BE2C (cell line): ENCODE results near the gene C4B.
"Not testable (repeated sequence)": the region's sequence is repeated elsewhere in the genome, so short reads cannot be mapped to it uniquely, and the experiment has no call there.

Source experiments
- DNase-seq: peaks from one replicate; pipeline ENCODE4 v3.0.0-alpha.2; 2020
- H3K27me3 ChIP-seq: fragments of 250-450 bp; sonication (Bioruptor Pico); 2 replicates; pipeline ENCODE4 v1.5.1; 2020; ENCODE audit warnings: mild to moderate bottlenecking
- H3K36me3 ChIP-seq: fragments of 250-450 bp; sonication (Bioruptor Pico); 2 replicates; pipeline ENCODE4 v1.5.1; 2020; ENCODE audit warnings: mild to moderate bottlenecking
- H3K4me1 ChIP-seq: fragments of 250-450 bp; sonication (Bioruptor Pico); 2 replicates; pipeline ENCODE4 v1.5.1; 2020
- H3K4me3 ChIP-seq: 2 replicates; pipeline ENCODE4 v1.5.1; 2011; ENCODE audit warnings: low read depth, low read length
- H3K9me3 ChIP-seq: fragments of 250-450 bp; sonication (Bioruptor Pico); 2 replicates; pipeline ENCODE4 v1.5.1; 2020
- CTCF ChIP-seq: IDR thresholded peaks from 2 replicates; pipeline ENCODE4 v1.5.1; 2012; ENCODE audit warnings: mild to moderate bottlenecking, low read depth, low read length

The C4B gene

GRCh38 chr6:32045811-32046449 lies 31.3 kb downstream of the C4B start:
- no peak for DNase-seq
- TF ChIP-seq CTCF: no peak
- Histone ChIP-seq H3K4me3 (no peak overlapping the region), H3K4me1 (no peaks in the 10 kb centered on the region), H3K9me3 (no peaks in the 10 kb centered on the region), H3K36me3 (no peaks in the 10 kb centered on the region), H3K27me3 (no peaks in the 10 kb centered on the region)

- no peak for TF ChIP-seq CTCF
- no peaks in the 10 kb centered on the region for H3K27me3 ChIP-seq
These were observed 32.0 kb downstream of the C4B start for GRCh38 chr6:32046450-32047083.

GRCh38 chr6:32047084-32047478 lies 32.5 kb downstream of the C4B start:
- Histone ChIP-seq H3K4me1 (no peaks in the 10 kb centered on the region), H3K9me3 (no peaks in the 10 kb centered on the region), H3K4me3 (no peak overlapping the region), H3K27me3 (no peaks in the 10 kb centered on the region), H3K36me3 (no peaks in the 10 kb centered on the region)
- TF ChIP-seq CTCF: no peak
- DNase-seq: no peak

More at GRCh38 chr6:32046450-32047083, 32.0 kb downstream of the C4B start:
- no peaks in the 10 kb centered on the region for H3K36me3 ChIP-seq
- no peaks in the 10 kb centered on the region for H3K9me3 ChIP-seq
- H3K4me1 ChIP-seq: no peaks in the 10 kb centered on the region
- H3K4me3 ChIP-seq: no peak overlapping the region
- peak; percentile 46 for DNase-seq

- H3K9me3 ChIP-seq: no peaks in the 10 kb centered on the region
- DNase-seq: no peak
- H3K4me3 ChIP-seq: no peak overlapping the region
- no peaks in the 10 kb centered on the region for H3K27me3 ChIP-seq
- H3K36me3 ChIP-seq: no peaks in the 10 kb centered on the region
- no peak for TF ChIP-seq CTCF
- H3K4me1 ChIP-seq: no peaks in the 10 kb centered on the region
These were observed 32.9 kb downstream of the C4B start for GRCh38 chr6:32047539-32047854.

- H3K4me3 ChIP-seq: no peak overlapping the region
- H3K36me3 ChIP-seq: no peaks in the 10 kb centered on the region
- no peaks in the 10 kb centered on the region for H3K9me3 ChIP-seq
- peak; percentile 81 for TF ChIP-seq CTCF
- DNase-seq: peak; percentile 78
- no peaks in the 10 kb centered on the region for H3K4me1 ChIP-seq
- H3K27me3 ChIP-seq: no peaks in the 10 kb centered on the region
These were observed 33.5 kb downstream of the C4B start for GRCh38 chr6:32047855-32048766.

- not testable (repeated sequence) for H3K27me3 ChIP-seq
These were observed 34.6 kb downstream of the C4B start for GRCh38 chr6:32049149-32049548.

GRCh38 chr6:32049736-32050135 lies 35.1 kb downstream of the C4B start:
- H3K9me3 ChIP-seq, DNase-seq, H3K4me3 ChIP-seq, H3K4me1 ChIP-seq, H3K36me3 ChIP-seq, H3K27me3 ChIP-seq: not testable (repeated sequence)

More at GRCh38 chr6:32049149-32049548, 34.6 kb downstream of the C4B start:
- not testable (repeated sequence) for H3K9me3 ChIP-seq, H3K36me3 ChIP-seq, DNase-seq, H3K4me1 ChIP-seq, H3K4me3 ChIP-seq
